ENCODE data around the gene OPRM1.
"Not testable (repeated sequence)": the region's sequence is repeated elsewhere in the genome, so short reads cannot be mapped to it uniquely, and the experiment has no call there.

Gene OPRM1

DNA sequence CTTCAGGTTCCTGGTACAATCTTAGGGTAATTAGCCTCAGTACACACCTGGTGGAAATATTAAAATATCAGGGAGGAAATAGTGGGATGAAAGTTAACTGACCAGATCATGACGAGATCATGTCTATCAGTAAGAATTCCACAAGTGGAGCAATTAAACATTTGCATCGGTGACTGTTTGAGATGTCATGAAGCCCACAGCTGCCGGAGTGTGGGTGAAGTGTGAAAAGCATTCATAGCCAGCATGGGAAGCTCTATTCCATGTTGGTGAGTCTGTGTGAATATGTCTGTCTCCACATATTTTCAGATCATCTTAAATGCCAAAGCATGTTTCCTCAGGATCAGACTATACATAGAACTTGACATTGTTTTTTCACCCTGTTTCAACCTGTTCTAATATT lies 174.7 kb downstream of the OPRM1 start:
- DNase-seq, result no peak

DNA sequence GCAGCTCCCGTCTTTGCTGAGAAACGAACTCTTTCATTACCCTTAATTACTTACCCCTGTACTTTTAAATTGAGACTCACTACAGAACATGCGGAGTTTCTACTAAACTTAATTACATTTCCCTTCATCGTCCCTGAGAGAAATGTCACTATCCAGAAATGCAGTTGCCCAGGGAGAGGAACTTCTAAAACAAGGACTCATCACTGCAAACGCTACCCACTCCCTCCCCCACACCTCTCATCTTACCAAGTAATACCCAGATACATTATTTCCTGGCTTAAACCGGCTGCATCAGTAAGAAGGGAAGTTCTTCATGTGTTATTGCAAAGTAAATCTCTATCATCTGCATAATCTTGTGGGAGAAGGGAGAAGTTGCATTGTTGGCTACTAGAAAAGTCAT lies 179.3 kb downstream of the OPRM1 start:
- DNase-seq, result no peak

DNA sequence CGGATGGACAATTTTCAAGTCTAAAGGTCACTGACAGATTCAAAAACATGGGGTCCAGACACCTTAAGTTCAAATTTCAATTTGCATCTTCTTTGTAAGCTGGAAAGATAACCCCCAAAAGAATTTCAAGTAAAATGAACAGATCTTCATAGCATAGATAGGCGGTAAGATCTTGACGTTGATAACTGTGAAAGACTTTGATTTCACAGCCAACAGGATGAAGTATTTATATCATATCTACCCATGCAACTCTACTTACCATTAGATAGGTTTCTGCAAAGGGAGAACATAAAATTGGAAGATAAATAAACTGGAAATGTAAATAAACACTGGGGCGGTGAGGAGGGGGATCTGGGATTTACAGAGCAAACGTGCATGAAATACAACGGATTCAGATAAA lies 179.7 kb downstream of the OPRM1 start:
- DNase-seq, result no peak

DNA sequence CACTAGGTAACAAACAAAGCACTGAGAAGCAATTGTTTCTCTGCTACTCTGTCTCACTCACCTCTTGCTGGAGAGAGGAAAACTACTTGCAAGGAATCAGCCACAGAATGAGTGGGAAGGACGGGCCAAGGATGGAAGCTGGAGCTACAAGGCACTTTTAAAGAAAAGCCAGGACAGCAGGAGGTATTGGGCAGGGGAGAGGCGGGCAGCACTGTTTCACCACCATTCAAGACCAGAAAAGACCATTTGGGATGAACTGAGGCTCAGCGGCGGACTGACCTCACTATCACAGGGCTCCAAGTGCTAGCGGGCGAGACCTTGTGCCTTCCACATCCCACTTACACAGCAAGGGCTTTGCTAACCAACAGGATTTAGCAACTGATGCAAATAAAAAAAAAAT lies 180.2 kb downstream of the OPRM1 start:
- no peak for DNase-seq

DNA sequence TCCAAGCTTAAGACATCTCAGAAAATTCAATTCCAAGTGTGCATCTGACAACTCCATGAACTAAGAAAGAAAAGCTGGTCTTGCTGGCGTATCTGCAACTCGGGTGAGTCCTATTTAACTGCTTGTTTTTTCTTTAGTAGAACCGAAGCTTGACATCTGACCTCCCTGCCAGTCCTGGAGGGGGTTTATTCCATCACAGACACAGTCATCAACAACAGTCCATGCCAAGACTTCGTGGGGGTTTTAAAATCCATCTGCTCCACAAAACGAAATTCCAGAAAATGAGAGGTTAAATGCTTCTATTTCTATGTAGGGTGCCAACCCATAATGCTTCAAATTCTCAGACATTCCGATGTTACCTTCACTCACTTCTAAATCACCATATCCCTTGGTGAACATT lies 183.7 kb downstream of the OPRM1 start:
- DNase-seq, result no peak

DNA sequence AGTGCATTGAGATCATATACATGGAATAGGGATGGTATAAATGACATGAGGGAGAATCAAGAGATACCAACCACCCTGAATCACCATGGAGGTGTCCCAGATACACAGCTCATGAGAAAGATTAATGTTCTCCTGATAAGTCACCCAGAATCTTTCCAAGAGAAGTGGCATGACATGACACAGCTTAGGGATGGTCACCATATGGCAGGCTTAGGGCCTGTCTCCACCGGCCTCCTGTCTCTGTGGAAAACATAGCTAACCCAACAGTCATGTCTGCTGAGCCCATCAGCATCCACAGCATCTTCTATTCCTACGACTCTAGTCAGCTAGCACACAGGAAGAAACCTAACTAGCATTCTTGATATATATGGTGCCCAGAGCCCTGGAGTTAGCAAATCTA lies 184.3 kb downstream of the OPRM1 start:
- no peak for DNase-seq

DNA sequence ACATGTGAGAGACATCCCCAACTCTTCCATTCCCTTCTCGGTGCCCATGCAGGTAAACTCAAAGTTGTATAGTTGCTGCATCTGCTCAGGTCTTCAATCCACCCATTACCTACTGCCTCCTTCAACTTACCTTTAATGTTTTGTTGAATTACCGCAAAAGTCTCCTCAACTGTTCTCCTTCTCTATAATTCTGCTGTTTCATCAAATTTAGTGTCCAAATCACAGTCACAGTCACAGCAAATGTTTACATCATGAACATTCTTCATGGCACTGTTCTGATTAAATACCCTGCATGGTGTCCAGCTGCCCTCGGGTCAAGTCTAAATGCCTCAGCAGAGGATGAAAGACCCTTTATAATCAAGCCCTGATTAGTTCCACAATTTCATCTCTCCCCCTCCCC lies 187.4 kb downstream of the OPRM1 start:
- no peak for DNase-seq

DNA sequence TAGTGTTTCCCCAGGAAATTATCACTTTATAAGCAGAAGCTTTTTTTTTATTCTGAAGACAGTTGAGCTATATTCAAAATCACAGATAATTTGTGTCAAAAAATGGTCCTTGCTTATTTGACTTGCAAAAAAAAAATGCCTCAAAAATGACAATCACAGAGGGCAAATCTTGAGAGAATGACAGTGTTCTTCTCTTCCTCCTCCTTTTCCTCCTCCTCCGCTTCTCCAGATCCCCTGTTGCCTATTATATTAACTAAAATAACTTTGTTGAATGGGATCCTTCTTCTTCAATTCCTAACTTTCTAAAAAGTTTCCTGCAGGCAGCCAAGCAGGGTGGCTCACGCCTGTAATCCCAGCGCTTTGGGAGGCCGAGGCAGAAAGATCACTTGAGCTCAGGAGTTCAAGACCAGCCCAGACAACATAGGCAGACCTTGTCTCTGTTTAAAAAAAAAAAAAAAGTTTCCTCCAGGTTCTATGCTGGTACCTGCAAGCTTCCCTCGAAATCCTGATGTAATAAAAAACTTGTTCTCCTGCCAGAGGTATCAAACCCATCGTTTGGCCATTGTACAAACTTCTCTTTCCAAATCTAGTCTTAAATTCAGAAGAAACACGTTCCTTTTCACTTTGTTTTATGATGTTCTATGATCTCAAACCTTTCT lies 189.0 kb downstream of the OPRM1 start:
- no peak for DNase-seq

DNA sequence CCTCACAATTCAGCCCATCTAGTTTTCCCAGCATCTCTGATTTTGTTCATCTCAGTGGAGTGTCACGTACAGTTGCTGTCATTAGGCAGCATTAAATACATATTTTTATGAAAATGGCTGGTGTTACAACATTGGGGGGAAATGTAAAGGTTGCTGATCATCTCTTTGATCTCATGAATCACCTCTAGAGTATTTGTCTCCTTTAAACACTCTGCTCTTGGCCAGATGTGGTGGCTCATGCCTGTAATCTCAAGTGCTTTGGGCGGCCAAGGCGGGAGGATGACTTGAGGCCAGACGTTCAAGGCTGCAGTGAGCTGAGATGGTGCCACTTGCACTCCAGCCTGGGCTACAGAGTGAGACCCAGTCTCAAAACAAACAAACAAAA lies 189.5 kb downstream of the OPRM1 start:
- DNase-seq, result no peak

DNA sequence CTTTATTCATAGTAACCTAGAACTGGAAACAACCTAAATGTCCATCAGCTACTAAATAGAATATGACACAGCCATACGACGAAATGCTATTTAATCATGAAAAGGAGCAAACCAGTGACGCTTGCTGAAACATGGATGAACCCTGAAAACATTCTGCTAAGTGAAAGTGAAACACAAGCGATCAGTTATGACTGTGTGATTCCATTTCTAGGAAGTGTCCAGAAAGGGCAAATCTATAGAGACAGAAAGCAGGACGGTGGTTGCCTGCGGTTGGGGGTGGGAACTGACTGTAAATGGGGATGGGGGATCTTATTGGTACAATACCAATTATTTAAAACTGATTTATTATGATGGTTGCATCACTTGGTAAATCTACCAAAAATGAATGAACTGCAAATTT lies 190.7 kb downstream of the OPRM1 start:
- no peak for DNase-seq

DNA sequence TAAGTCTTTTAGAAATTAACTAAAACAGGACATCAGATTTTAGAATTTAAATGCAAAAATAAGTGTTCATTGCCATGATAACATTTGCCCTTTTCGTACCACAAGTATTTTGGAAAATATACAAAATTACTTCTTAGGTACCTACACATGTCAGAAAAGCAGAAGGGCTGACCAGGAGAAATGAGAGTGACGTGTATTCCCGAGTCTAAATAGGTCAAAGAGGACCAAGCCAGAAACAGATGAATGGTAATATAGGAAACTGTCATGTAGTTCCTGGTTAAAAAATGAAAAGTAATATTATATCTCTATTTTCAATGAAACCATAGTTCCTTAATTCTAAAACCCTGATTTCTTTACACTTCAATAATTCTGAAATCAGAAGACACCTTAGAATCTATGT lies 191.4 kb downstream of the OPRM1 start:
- no peak for DNase-seq

DNA sequence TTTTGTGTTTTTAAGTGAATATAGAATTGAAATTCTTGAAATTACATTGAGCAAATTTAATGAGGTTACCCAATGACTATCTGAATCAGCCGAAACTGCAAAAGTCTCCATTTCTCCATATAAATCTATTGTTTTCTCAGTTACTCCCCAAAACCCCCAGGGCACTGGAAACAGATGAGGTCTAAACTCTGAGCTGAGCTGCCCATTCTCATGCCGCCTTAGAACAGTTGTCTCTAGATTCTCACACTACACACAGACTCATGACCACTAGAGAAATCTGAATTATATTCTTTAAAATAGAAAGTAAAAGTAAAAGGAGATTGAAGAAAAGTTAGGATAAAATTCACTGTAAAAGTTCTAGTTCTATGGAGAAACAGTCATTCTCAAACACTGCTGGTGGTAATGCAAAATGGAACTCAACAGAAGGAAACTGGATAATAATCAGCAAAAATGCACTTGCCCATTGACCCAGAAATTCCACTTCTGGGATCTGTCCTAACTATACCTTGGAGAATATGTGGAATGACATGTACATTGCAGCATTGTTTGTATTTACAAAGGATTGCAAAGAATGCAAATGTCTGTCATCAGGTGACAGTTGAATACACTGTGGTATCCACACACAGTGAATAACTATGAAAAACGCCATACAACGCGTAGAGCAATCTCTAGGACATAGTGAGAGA lies 192.0 kb downstream of the OPRM1 start:
- no peak for DNase-seq

DNA sequence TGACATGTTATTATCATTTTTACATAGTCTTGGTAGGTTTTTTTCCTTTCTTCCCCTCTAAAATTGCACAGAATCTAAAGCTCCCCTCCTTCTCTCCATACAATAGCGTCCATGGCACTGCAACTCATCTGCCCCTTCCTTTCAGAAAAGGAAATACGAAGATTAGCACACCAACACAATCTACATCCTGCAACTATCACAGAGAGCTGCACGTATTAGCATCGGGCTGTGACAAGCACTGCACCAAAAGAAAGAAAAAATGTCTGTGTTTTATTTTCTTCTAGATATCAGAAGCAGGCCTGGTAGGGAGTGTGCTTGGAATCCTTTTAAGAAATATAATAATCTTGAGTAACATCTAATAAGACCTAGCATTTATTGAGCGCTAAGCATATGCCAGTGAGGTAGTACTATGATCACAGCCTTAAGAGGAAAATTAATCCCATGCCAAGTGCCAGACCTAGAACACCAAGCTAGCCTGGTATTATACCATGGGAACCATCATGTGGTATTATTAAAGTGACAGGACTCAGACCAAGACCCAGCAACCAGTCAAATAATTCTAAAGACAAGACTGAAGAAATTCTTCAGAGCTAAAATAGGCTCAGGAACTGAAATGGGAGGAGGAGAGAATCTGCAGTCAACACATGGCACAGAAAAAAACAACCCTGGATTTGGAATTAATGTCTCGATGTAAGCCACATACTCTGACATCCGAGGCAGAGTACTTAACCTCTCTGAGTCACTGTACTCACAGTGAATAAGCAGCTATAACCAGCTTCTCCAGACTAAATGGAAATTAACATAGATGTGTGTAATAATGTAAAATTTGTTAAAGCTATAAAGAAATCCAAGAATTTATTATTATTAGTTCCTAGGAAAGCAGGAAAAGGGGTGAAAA lies 193.2 kb downstream of the OPRM1 start:
- DNase-seq, result no peak

DNA sequence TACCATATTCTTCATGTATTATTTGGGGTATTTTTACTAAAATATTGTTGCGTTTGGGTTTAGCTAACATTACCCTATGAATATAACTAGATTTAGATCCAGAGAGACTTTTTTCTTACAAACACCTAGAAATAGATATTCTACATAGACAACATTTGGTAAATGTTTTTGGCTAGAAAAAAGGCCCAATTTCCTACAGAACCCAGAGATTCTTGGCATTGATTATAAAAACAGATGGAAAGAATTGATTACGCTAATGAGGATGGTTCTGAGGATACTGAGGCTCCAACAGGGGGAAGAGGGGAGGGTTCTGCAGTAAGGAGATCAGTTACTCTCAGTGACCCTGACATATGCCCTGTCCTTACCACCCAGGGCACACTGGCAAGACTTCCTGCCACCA lies 194.3 kb downstream of the OPRM1 start:
- no peak for DNase-seq

DNA sequence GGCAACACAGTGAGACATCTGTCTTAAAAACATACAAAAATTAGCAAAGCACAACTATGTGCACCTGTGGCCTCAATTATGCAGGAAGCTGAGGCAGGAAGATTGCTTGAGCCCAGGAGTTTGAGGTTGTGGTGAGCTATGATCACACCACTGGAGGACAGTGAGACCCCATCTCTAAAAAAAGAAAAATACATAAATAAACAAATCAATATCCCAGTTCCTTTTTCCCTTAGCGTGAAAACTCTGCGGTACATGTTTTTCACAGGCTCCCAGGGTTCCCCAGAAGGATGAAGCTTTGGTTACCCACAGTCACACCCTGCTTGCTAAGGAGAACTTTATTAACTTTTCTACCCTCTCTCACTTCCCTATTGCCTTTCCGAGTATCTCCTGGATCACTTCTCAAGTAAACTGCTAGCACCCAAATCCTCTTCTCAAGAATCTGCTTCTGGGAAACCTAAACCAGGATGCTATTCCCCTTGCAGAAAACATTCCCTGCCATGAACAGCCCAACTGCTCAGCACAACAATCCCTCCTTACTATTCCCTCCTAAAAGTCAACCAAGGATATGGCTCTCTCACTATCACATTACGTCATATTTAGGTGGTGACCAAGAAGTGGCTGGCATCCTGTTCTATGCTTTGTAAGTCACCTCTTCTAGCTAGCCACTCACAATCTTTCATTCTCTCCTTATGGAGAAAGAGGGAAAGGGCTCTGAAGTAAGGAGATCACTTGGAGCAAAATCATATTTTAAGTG lies 195.2 kb downstream of the OPRM1 start:
- DNase-seq, result no peak

DNA sequence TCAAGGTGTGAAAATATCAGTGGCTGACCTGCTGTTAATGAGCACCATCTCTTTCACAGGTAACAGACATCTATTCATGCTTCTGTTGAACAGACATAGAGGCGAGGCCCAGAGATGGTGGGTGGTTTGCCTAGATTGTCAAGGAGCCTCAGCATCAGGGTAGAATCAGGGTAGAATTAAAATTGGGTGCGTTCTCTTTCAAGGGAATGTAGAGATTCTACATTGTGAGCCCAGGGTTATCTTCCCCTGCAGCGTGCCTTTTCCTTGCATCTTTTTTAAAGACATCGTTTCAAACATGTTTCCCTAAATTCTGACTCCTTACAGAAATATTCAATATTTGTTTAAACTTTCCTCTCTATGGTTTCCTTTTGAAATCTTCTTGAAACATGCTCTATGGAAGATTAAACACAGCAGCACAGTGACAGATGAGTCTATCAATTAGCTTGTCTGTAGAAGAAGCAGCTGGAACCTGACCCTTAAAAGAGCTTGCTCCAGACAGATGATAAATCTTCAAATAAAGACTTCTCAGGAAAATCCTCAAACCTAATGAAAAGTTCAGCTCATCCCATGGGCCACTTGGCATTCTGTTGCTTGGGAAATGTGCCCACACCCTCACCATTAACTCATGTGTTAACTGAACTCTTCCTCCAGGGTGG lies 197.7 kb downstream of the OPRM1 start:
- DNase-seq, result no peak

DNA sequence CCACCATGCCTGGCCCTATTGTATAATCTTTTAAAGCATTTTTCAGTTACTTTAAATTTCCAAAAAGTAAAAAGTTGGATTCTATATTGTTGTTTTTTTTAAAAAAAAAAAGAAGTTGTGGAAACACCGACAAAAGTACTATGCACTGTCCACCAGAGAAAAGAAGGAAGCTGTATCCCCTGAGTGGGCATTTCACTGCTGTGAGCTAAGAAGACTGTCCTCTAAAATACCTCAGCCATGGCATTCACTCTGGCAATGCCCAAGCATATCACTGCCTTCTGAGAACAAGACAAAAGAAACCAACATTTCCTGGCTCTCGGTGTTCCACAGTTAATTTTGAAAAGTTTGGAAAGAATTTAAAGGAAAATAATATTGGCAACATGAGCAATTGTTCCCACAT lies 199.8 kb downstream of the OPRM1 start:
- DNase-seq, result no peak

DNA sequence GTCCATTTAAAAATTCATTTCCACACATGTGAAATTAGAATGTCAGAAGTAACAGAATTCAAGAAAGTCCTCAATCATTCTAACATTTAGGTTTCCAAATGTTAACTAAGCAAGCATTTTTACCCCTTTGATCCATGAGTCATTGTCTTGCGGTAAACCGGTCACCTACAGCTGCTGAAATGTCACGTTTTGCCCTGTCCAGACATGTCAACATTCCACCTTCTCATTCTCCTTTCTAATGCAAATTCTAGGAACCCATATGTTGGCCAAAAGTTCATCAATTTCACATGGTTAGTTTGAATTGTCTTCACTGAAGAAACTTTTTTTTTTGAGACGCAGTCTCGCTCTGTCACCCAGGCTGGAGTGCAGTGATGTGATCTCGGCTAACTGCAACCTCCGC lies 200.4 kb downstream of the OPRM1 start:
- no peak for DNase-seq

DNA sequence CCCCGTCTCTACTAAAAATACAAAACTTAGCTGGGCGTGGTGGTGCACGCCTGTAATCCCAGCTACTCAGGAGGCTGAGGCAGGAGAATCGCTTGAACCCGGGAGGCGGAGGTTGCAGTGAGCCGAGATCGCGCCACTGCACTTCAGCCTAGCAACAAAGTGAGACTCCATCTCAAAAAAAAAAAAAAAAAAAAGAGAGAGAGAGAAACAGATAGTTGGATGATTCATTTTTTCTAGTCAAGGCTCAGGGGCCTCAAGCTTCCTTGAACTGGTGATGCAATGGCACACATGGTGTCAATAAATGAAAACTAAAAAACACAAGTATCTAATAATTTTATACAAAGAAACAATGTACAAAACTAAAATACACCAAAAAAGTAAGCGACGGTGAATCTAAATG lies 202.0 kb downstream of the OPRM1 start:
- DNase-seq, result not testable (repeated sequence)

DNA sequence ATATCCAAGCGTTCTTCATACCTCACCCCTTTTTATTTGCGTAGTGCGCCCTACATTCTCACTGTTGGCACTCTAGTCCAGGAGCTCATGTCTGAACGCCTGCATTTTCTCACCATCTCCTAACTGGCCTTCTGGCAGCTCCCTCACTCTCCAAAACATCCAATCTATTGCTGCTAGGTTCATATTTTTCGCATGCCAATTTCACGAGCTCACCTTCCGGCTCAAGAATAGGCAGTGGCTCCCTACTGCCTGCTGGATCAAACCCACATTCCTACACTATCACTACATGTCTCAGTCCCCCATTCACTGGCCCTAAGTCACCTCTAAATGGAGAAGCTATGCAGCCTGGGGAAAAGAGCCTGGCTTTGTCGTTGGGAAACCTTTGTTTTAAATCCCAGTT lies 202.5 kb downstream of the OPRM1 start:
- DNase-seq, result no peak

DNA sequence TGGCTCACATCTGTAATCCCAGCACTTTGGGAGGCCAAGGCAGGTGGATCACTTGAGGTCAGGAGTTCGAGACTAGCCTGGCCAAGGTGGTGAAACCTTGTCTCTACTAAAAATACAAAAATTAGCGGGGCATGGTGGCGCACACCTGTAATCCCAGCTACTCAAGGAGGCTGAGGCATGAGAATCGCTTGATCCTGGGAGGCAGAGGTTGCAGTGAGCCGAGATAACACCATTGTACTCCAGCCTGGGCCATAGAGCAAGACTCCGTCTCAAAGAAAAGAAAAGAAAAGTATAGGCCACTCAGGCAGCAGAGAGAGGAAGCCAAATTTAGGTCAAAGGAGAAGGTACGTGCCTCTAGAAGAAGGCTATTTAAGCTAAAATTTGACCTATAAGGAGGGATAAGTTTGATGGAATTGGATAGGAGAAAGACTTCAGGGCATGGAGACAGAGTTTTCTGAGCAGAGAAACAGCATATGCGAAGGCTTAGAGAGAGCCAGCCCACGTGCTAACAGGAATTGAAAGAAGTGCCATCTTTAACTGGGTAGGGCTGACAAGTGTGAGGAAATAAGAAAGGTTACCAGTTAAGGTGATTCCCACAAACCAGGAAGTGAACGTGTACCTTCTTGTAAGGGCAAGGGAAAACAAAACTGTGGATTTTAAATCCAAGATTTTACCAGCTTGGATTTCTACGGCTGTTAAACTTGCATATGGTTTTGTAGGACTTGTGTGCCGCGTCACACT lies 203.7 kb downstream of the OPRM1 start:
- no peak for DNase-seq
